Measurements from ENCODE around the gene MACROH2A2.

DNA sequence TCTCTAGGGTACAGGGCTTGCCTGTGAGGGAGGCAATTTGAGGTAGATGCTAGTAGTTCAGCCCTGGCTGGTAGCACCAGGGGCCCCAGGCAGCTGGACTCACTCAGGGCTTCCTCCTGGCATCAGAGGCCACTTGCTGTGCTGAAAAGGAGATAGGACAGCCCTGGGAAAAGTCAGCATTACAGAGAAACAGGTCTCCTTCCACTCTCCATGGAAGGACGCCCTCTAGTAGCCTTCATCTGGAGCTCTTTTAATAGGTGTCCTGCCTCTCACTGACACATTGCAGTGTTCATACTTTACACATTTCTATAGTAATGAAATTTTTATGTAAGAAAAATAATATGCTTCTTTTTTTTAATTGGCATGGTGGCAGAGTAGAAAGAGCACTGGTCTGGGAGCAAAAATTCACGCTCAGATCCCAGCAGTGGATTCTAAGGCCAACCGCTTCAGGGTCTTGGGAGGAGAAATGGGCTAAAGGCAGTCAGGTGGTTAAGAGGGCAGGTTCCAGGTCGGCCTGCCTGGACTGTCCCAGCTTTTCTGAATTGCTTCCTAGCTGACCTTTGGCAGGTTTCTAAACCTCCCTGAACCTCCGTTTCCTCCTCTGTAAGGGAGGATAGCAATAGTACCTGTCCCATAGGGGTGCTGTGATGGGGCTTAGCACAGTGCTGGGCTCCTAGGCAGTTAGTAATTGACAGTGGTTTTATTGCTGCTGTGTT lies 44.2 kb downstream of the MACROH2A2 start:
- TF ChIP-seq, protein P1, sequence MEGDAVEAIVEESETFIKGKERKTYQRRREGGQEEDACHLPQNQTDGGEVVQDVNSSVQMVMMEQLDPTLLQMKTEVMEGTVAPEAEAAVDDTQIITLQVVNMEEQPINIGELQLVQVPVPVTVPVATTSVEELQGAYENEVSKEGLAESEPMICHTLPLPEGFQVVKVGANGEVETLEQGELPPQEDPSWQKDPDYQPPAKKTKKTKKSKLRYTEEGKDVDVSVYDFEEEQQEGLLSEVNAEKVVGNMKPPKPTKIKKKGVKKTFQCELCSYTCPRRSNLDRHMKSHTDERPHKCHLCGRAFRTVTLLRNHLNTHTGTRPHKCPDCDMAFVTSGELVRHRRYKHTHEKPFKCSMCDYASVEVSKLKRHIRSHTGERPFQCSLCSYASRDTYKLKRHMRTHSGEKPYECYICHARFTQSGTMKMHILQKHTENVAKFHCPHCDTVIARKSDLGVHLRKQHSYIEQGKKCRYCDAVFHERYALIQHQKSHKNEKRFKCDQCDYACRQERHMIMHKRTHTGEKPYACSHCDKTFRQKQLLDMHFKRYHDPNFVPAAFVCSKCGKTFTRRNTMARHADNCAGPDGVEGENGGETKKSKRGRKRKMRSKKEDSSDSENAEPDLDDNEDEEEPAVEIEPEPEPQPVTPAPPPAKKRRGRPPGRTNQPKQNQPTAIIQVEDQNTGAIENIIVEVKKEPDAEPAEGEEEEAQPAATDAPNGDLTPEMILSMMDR (IDR thresholded peaks at IDR 0.05; ENCODE audit: insufficient read depth, low read depth, low read length): no peak
- no peak for TF ChIP-seq EZH2 (IDR thresholded peaks at IDR 0.05; ENCODE audit: insufficient read depth, low read length)

Data from astrocyte (in vitro differentiated cells and primary cell).